Tibial nerve (tissue), 4 donors: Measurements from ENCODE around the gene LDHB. TPM values are rescaled to one million over a fixed set of nuclear protein-coding genes. Genes with fewer than 3 reads are reported as not detected.

Experiments used
- DNase-seq, 2 donors: peaks; one replicate each; pipeline ENCODE4 v3.0.0-alpha.2; 2019; ENCODE audit warnings: low spot score in 2 of 2
- H3K27ac ChIP-seq, 4 donors: fragments of 200-600 bp; sonication (generic) in 3 of 4; one replicate each; pipeline ENCODE4 v1.5.1; 2017 to 2019; ENCODE audit warnings: mild to moderate bottlenecking in 1 of 4
- H3K27me3 ChIP-seq, 2 donors: fragments of 200-600 bp; sonication (generic) in 1 of 2; one replicate each; pipeline versions ENCODE4 v1.5.1 to v1.6.0; 2017 to 2019
- H3K36me3 ChIP-seq, 3 donors: fragments of 200-600 bp; sonication (generic); one replicate each; pipeline ENCODE4 v1.5.1; 2018 to 2019
- H3K4me1 ChIP-seq, 4 donors: fragments of 200-600 bp; sonication (generic) in 3 of 4; one replicate each; pipeline ENCODE4 v1.5.1; 2017 to 2019
- H3K4me3 ChIP-seq, 4 donors: fragments of 200-600 bp; sonication (generic) in 3 of 4; one replicate each; pipeline ENCODE4 v1.5.1; 2017 to 2019; ENCODE audit warnings: mild to moderate bottlenecking in 1 of 4, moderate library complexity in 1 of 4
- H3K9me3 ChIP-seq, 4 donors: fragments of 200-600 bp; sonication (generic) in 3 of 4; one replicate each; pipeline ENCODE4 v1.5.1; 2017 to 2019
- EP300 ChIP-seq, 2 donors: sonication (generic); formaldehyde crosslinking; IDR thresholded peaks; one replicate each; pipeline ENCODE4 v1.6.1; 2017; ENCODE audit warnings: antibody characterized with exemption in 2 of 2, mild to moderate bottlenecking in 1 of 2
- POLR2A ChIP-seq, 2 donors: fragments of 450-650 bp; IDR thresholded peaks; one replicate each; pipeline ENCODE4 v1.6.1; 2017; ENCODE audit warnings: antibody characterized with exemption in 2 of 2, mild to moderate bottlenecking in 2 of 2, moderate library complexity in 2 of 2
- WGBS, 2 donors: methylation state at CpG; one replicate each; pipeline ENCODE4 v1.1.5; 2018; 5-methylcytosine and 5-hydroxymethylcytosine counted together
- total RNA-seq, 4 donors: library from RNA; depleted of rRNA; stranded (reverse); fragments of >200 nt; gene quantifications; one replicate each; pipeline ENCODE4 v1.1.0, GENCODE V29; 2016
- TF ChIP-seq, protein P1 (sequence below), 5 experiments: fragments of 200-600 bp in 3 of 5; fragments of 450-650 bp in 2 of 5; sonication (generic) in 3 of 5; IDR thresholded peaks; one replicate each; pipeline ENCODE4 v1.5.1; 2016 to 2019; ENCODE audit warnings: antibody characterized with exemption in 5 of 5, mild to moderate bottlenecking in 3 of 5, moderate library complexity in 2 of 5

Gene LDHB
- total RNA-seq, 4 donors from 2014 or later: 214 to 283 (median 247) TPM

DNA sequence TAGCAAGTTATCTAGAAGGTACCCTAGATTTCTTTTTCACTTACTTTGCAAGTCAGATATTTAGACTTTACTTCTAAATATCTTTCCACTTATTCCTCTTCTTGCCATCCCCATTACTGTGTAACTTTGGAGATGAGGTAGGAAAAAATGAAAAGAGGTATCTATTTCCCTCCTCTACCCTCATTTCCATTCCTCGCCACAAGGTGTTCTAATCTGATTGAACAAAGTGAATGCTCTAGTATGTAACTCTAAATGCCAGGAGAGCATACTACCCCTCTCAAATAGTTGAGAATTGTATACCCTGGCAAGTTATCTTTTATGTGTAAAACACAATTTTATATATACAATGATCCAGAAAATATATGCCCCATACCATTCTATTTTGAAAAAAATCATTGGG is 1.7 kb upstream of the LDHB start:
- DNase-seq: no peak
- H3K4me3 ChIP-seq: no peak overlapping the region
- H3K27ac ChIP-seq: no peak overlapping the region
- peaks cover 0 to 16% (median 13%) of the 10 kb centered on the region in 4 donors for H3K4me1 ChIP-seq
- no peaks in the 10 kb centered on the region for H3K9me3 ChIP-seq
- H3K36me3 ChIP-seq: peaks cover 0 to under 1% (median 0%) of the 10 kb centered on the region in 3 donors
- WGBS, 2 donors: 82 to 94% methylated on average over 1 of the region's 1 CpG
- no peaks in the 10 kb centered on the region for H3K27me3 ChIP-seq
- TF ChIP-seq, protein P1, sequence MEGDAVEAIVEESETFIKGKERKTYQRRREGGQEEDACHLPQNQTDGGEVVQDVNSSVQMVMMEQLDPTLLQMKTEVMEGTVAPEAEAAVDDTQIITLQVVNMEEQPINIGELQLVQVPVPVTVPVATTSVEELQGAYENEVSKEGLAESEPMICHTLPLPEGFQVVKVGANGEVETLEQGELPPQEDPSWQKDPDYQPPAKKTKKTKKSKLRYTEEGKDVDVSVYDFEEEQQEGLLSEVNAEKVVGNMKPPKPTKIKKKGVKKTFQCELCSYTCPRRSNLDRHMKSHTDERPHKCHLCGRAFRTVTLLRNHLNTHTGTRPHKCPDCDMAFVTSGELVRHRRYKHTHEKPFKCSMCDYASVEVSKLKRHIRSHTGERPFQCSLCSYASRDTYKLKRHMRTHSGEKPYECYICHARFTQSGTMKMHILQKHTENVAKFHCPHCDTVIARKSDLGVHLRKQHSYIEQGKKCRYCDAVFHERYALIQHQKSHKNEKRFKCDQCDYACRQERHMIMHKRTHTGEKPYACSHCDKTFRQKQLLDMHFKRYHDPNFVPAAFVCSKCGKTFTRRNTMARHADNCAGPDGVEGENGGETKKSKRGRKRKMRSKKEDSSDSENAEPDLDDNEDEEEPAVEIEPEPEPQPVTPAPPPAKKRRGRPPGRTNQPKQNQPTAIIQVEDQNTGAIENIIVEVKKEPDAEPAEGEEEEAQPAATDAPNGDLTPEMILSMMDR (IDR thresholded peaks at IDR 0.05): no peak
- no peak for TF ChIP-seq EP300 (IDR thresholded peaks at IDR 0.05)
- TF ChIP-seq POLR2A (IDR thresholded peaks at IDR 0.05): no peak

DNA sequence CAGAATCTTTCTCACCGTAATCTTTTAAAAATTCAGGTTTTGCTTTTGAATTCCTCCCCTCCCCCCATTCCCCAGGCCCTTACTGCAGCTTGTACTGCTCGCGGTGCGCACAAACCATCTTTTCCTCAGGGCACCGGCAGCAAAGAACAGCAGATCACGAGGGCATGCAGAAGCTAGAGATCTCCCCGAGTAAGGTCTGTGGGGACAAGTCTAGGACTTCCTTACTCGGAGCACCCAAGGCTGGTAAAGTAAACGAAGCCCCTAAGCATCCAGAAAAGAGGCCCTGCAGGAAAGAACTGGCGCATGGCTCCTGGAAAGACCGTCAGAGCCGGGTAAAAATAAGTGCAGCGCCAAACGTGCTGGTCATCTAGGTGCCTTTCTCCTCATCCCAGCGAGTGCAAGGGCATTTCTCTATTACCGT is 727 bp downstream of the LDHB start:
- peak in 1 of 2 donors; percentile 27 for DNase-seq
- no peak for TF ChIP-seq POLR2A (IDR thresholded peaks at IDR 0.05)
- TF ChIP-seq EP300 (IDR thresholded peaks at IDR 0.05): no peak
- TF ChIP-seq, protein P1 (IDR thresholded peaks at IDR 0.05): no peak
- no peaks in the 10 kb centered on the region for H3K27me3 ChIP-seq
- H3K4me3 ChIP-seq: peak overlapping the region; percentile 61 to 92 (median 84)
- peak overlapping the region; percentile 68 to 94 (median 90) for H3K27ac ChIP-seq
- 0 to 1% methylated on average over 15 to 16 of the region's 16 CpGs for WGBS, 2 donors
- no peaks in the 10 kb centered on the region for H3K9me3 ChIP-seq
- H3K36me3 ChIP-seq: peaks cover 0 to 24% (median 0%) of the 10 kb centered on the region in 3 donors
- H3K4me1 ChIP-seq: peaks cover 0 to 32% (median 18%) of the 10 kb centered on the region in 4 donors

GRCh38 chr12:21655591-21655990 is 2.1 kb downstream of the LDHB start:
- H3K27ac ChIP-seq: peak overlapping the region in 1 of 4 donors; percentile 94
- no peak overlapping the region for H3K4me3 ChIP-seq
- TF ChIP-seq, protein P1 (IDR thresholded peaks at IDR 0.05): no peak
- TF ChIP-seq POLR2A (IDR thresholded peaks at IDR 0.05) (no peak), EP300 (IDR thresholded peaks at IDR 0.05) (no peak)
- H3K4me1 ChIP-seq: peaks cover 0 to 32% (median 18%) of the 10 kb centered on the region in 4 donors
- DNase-seq: no peak
- H3K9me3 ChIP-seq: no peaks in the 10 kb centered on the region
- 53 to 58% methylated on average over 4 of the region's 4 CpGs for WGBS, 2 donors
- H3K36me3 ChIP-seq: peaks cover 0 to 36% (median 0%) of the 10 kb centered on the region in 3 donors
- H3K27me3 ChIP-seq: no peaks in the 10 kb centered on the region

DNA sequence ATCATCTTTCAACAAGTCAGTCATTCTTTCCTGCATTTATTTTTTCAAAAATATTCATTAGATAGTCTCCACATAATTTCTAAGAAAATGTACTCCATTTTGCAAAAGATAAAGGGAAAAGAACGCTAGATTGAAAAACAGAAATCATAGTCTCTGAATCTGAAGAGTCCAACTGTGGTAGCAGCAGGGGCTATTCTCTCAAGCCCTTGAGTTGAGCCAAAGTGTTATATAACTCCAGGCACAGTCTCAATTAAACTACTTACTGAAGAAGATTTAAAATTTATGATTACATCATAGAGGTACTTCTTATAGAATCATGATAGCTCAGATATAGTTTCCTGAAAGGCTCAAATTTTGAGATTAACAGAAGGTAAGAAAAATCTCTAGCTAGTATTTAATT is 5.8 kb downstream of the LDHB start:
- 90% methylated on average over 1 of the region's 1 CpG for WGBS, 2 donors
- peaks cover 0 to 68% (median 0%) of the 10 kb centered on the region in 3 donors for H3K36me3 ChIP-seq

GRCh38 chr12:21650997-21651396 is 6.6 kb downstream of the LDHB start:
- WGBS, 2 donors: 86 to 100% methylated on average over 1 of the region's 1 CpG
- no peak overlapping the region for H3K4me3 ChIP-seq
- peaks cover 0 to 77% (median 0%) of the 10 kb centered on the region in 3 donors for H3K36me3 ChIP-seq
- peaks cover 0 to 28% (median 13%) of the 10 kb centered on the region in 4 donors for H3K4me1 ChIP-seq
- no peaks in the 10 kb centered on the region for H3K27me3 ChIP-seq
- no peak for DNase-seq
- no peaks in the 10 kb centered on the region for H3K9me3 ChIP-seq
- TF ChIP-seq POLR2A (IDR thresholded peaks at IDR 0.05) (no peak), EP300 (IDR thresholded peaks at IDR 0.05) (no peak)
- TF ChIP-seq, protein P1 (IDR thresholded peaks at IDR 0.05): no peak
- H3K27ac ChIP-seq: no peak overlapping the region

More for the DNA sequence above, 5.8 kb downstream of the LDHB start:
- H3K4me1 ChIP-seq: peaks cover 0 to 32% (median 16%) of the 10 kb centered on the region in 4 donors
- no peak overlapping the region for H3K27ac ChIP-seq
- no peaks in the 10 kb centered on the region for H3K27me3 ChIP-seq
- TF ChIP-seq, protein P1 (IDR thresholded peaks at IDR 0.05): no peak
- TF ChIP-seq EP300 (IDR thresholded peaks at IDR 0.05) (no peak), POLR2A (IDR thresholded peaks at IDR 0.05) (no peak)
- no peak for DNase-seq
- H3K4me3 ChIP-seq: no peak overlapping the region
- no peaks in the 10 kb centered on the region for H3K9me3 ChIP-seq
